IMR-90 (cell line): Measurements from ENCODE around the gene KCNQ2.

Experiments used
- CTCF ChIP-seq: conservative IDR thresholded peaks from 2 replicates; pipeline ENCODE4 v1.5.1; 2012; ENCODE audit warnings: mild to moderate bottlenecking, low read depth, low read length, improper control_type of control experiment
- POLR2A ChIP-seq: IDR thresholded peaks from 2 replicates; pipeline ENCODE4 v1.6.1; 2012; ENCODE audit warnings: mild to moderate bottlenecking, low read depth, low read length
- SMC3 ChIP-seq: fragments of 150-350 bp; IDR thresholded peaks from 2 replicates; pipeline ENCODE4 v1.6.1; 2016; ENCODE audit warnings: low read depth, mild to moderate bottlenecking, antibody characterized with exemption, low read length, moderate library complexity

GRCh38 chr20:63417097-63417737, 55.2 kb downstream of the KCNQ2 start:
- no peak for TF ChIP-seq SMC3
- no peak for TF ChIP-seq CTCF
- TF ChIP-seq POLR2A = no peak
